Measurements from ENCODE around the gene FREY1.

Gene FREY1

GRCh38 chr11:45928535-45929215 lies 21.6 kb upstream of the FREY1 start:
- DNase-seq, result no peak

- DNase-seq, result no peak
These were observed 20.8 kb upstream of the FREY1 start for GRCh38 chr11:45927684-45928413.

GRCh38 chr11:45927332-45927683 lies 20.2 kb upstream of the FREY1 start:
- no peak for DNase-seq

GRCh38 chr11:45926536-45927331 lies 19.7 kb upstream of the FREY1 start:
- DNase-seq, result no peak

GRCh38 chr11:45926001-45926401 lies 18.9 kb upstream of the FREY1 start:
- no peak for DNase-seq

GRCh38 chr11:45925550-45925949 lies 18.5 kb upstream of the FREY1 start:
- DNase-seq, result no peak

GRCh38 chr11:45924927-45925326 lies 17.9 kb upstream of the FREY1 start:
- DNase-seq, result no peak

- peak; percentile 3 for DNase-seq
These were observed 17.2 kb upstream of the FREY1 start for GRCh38 chr11:45924036-45924915.

GRCh38 chr11:45922425-45923082 lies 15.5 kb upstream of the FREY1 start, which contains the start of gene LARGE2:
TSS of gene LARGE2 (plus strand) at chr11:45922656. CDS start at chr11:45922883, 227 bp downstream.
- DNase-seq, result peak; percentile 14

- peak; percentile 3 for DNase-seq
These were observed 14.7 kb upstream of the FREY1 start for GRCh38 chr11:45921561-45922424.

GRCh38 chr11:45920531-45921477 lies 13.7 kb upstream of the FREY1 start:
- DNase-seq, result no peak

GRCh38 chr11:45919806-45920530 lies 12.9 kb upstream of the FREY1 start:
- DNase-seq, result no peak

- DNase-seq, result no peak
These were observed 12.0 kb upstream of the FREY1 start for GRCh38 chr11:45918962-45919675.

- DNase-seq, result peak; percentile 45
These were observed 11.4 kb upstream of the FREY1 start for GRCh38 chr11:45918331-45918941.

GRCh38 chr11:45917623-45918330 lies 10.7 kb upstream of the FREY1 start, which contains the start of gene PEX16:
TSS of gene PEX16 (minus strand) at chr11:45917877. CDS start at chr11:45917811, 66 bp downstream.
- peak; percentile 91 for DNase-seq

GRCh38 chr11:45917286-45917622 lies 10.2 kb upstream of the FREY1 start:
- DNase-seq, result no peak

- DNase-seq, result no peak
These were observed 8.4 kb upstream of the FREY1 start for GRCh38 chr11:45915446-45915845.

Data from activated gamma-delta T cell treated with Interleukin-2 at 50 U/mL for 16 hours (primary cell).